H1 (cell line): ENCODE data around the gene IPO13. TPM values are rescaled to one million over a fixed set of nuclear protein-coding genes. Genes with fewer than 3 reads are reported as not detected.

Source experiments
- TAF7 ChIP-seq: optimal IDR thresholded peaks from 2 replicates; pipeline ENCODE3; 2011; ENCODE audit warnings: low read depth, mild to moderate bottlenecking, inconsistent platforms, low read length, moderate library complexity, borderline replicate concordance
- polyA plus RNA-seq, 7 experiments: library from polyadenylated mRNA; depleted of rRNA in 3 of 7; stranded (reverse) in 5 of 7; unstranded in 2 of 7; fragments of >200 nt in 5 of 7; fragments of 200-250 nt in 2 of 7; gene quantifications; 1 replicate in 5 of 7; 2 replicates in 1 of 7; 4 replicates in 1 of 7; pipeline versions ENCODE4 v1.2.1 to v1.2.3, GENCODE V29; 2011 to 2013; ENCODE audit warnings: missing spikeins in 2 of 7, mixed read lengths in 2 of 7
- total RNA-seq: library from RNA; stranded (reverse); fragmentation: NEBNext Ultra II Directional; extraction: Animal tissue kit (Norgen Biotek cat#: 25700); gene quantifications from 2 replicates; pipeline ENCODE4 v1.2.1, GENCODE V29; 2021

The IPO13 gene
- total and polyA plus RNA-seq, 2 of the 8 experiments (the other 6 are each of a cell fraction or from before 2014, with no cell fraction given), result 23.0 to 27.0 TPM

- TF ChIP-seq TAF7, result no peak
- TF ChIP-seq, all 59 proteins: peak for 0
Measured at GRCh38 chr1:43994071-43994470, 47.3 kb downstream of the IPO13 start (continued).
